Eye (tissue), 1 donor: ENCODE results near the gene TRAP1.
A peak's percentile ranks its signal among the peaks of the same experiment; 100 is the strongest.

Experiments used
- DNase-seq: peaks from one replicate; pipeline ENCODE4 v3.0.0-alpha.2; 2015

Gene TRAP1

DNA sequence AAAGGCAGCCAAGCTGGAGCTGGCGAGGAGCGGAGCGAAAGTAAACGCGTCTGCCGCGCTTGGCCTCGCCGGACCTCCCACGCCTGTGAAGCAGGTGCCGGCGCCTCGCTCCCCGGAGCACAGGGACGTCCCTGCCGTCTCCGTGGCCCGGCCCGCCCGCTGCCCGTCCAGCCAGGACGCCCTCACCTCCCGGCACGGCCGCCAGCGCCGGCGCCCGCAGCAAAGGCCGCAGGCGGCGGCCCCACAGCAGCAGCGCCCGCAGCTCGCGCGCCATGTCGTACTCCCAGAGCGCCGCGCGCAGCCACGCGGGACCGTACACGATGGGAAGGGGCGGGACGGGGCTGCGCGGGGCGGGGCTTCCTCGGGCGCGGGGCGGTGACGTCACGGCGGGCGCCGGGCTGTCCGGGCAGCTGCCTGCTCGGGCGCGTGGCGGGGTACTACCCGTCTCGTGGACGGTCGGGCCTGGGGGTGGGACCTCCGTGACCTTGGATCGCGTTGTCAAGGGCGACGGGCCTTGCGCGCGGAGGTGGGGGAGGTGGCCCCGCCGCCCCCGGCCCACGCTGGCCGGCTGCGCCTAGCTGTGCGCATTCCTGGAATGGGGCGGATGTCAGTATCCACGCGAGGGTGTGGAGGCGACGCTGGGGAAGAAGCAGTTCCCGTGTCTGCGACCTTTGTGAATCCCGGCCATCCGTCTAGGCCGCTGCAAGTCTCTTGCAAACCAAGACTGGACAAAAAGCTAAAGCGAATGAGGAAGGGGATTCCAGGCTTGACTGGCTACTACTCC lies at the start of gene TRAP1:
TRAP1 (minus strand) TSS at position 290 of the 784 bp plus-strand sequence; CDS start at position 274, 16 bp downstream.
- peak; percentile 93 for DNase-seq

DNA sequence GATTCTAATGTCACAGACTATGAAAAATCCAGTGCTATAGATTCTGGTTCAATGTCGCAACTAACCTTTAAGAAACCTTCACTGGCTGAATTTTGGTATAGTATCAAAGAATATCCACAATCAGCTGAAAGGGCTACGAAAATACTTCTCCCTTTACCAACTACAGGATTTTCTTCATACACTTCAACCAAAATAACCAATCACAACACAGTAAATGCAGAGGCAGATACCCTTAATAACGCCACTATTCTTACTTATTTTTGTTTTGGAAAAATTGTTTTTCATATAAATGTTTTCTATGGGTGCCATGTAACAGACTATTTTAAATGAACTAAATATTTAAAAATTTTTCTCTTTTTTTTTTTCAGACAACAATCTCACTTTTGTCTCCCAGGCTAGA lies 48.9 kb upstream of the TRAP1 start:
- DNase-seq = no peak

DNA sequence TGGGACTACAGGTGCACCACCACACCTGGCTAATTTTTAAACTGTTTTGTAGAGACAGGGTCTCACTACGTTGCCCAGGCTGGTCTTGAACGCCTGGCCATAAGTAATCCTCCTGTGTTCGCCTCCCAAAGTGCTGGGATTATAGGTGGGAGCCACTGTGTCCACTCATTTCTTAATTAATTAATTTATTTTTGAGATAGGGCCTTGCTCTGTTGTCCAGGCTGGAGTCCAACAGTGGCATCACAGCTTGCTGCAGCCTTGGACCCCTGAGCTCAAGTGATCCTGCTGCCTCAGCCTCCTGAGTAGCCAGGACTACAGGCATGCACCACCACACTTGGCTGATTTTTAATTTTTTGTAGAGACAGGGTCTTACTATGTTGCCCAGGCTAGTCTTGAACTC lies 47.1 kb upstream of the TRAP1 start:
- no peak for DNase-seq

DNA sequence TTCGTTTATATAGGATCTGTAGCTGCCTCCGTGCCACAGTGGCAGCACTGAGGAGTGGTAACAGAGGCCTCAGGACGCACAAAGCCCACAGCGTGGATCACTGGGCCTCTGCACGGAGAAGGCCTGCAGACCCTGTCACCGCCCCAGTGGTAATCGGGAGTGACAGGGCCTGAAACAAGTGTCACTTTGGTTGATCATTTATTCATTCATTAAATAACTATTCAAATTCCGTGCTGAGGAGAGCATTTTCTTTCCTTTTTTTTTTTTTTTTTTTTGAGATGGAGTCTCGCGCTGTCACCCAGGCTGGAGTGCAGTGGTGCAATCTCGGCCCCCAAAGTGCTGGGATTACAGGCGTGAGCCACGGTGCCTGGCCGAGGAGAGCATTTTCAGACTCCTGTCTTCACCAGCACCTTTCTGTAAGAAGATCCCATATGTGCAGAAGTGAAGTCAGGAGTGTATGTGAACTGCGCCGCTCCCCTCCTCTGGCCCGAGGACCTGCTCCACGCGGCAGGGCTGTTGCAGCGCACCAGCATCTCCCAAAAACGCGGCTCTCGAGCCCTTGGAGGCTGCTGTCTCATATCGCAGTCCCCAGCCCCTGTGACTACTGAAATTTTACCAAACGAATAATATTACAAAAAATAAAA lies 44.9 kb upstream of the TRAP1 start:
- DNase-seq = peak; percentile 91

DNA sequence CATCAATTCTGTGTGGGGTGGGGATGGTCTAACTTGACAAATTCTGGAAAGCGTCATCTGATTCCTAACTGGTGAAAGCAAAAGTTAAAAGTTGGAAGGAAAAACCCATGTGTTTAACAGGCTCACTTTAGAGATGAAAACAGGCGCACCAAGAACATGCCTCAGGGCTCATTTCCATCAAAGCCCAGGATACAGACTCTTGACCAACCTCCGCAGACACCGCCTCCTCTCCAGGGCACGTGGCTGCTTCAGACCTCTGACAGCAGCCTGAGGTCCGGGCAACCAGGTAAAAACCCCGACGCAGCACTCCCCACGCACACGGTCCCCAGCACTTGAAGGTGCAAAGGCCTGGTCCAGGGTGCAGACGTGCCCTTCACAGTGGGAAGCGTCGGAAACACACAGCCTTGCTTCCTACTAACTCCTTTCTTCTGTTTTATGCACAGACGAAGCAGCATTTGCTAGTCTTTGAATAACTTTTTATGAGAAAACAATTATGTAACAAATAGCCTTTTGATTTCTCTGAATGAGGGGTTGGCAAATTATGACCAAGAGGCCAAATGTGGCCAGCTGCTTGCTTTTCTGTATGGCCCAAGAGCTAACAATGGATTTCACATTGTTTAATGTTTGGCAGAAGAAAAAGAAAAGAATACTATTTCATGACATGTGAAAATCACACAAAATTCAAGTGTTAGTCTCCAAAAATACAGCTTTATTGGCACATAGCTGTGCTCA lies 44.2 kb upstream of the TRAP1 start:
- peak; percentile 34 for DNase-seq

DNA sequence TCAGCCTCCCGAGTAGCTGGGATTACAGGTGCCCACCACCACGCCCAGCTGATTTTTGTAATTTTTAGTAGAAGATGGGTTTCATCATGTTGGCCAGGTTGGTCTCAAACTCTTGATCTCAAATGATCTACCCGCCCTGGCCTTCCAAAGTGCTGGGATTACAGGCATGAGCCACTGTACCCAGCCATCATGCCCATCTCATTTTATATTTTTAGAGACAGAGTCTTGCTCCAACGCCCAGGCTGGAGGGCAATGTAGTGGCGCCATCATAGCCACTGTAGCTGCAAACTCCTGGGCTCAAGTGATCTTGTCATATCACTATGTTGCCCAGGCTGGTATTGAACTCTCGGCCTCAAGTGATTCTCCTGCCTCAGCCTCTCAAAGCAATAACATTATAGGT lies 43.2 kb upstream of the TRAP1 start:
- no peak for DNase-seq

DNA sequence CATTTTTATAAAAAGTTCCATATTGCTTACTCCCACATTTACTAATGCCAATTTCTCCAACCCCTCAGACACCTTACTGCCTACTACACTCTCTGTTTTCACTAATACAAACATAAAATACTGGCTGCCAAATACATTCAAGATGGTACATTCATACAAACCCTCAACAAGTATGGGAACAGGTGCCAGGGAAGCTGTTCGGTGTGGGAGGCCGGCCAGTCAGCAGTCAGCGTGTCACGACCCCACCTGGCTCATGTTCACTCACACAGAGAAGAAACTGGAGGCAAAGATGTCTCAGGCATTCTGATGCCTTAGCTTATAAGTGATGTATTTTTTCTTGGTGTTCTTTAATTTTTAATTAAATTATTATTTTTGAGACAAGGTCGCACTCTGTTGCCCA lies 42.4 kb upstream of the TRAP1 start:
- DNase-seq = no peak

DNA sequence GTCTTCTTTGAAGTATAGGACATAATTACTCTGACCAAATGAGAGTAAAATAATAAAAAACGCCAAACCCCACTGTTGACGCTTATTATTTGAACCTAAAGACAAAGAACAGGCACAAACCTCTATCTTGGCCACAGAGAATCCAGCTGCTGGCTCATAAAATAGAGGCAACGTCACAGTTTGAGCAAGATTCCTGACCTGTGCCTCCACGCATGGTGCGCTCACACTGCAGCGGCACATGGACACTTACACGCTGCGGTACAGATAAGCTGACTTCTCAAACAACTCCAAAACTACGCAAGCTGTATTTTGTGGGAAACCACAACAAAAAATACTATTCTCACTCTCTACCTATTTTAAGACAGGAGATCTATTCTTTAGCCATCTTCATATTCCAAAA lies 38.8 kb upstream of the TRAP1 start:
- no peak for DNase-seq

DNA sequence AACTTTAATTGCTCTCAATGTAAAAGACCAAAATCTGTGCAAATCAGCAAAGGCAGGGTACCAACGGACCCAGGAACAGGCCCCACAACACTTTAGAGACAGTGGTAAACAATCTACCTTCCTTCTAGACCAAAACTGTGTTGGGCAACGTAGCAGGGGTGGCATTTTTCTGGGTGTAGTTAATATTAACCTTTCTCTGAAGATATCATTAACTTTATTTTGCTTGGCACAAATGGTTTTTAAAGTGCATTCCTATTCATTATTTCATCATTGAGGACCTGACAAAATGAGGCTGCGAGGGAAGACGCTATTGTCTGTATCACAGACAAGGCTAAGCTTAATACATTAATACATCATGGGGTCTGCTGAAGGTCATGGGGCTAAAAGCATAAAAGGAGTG lies 37.9 kb upstream of the TRAP1 start:
- DNase-seq = no peak

DNA sequence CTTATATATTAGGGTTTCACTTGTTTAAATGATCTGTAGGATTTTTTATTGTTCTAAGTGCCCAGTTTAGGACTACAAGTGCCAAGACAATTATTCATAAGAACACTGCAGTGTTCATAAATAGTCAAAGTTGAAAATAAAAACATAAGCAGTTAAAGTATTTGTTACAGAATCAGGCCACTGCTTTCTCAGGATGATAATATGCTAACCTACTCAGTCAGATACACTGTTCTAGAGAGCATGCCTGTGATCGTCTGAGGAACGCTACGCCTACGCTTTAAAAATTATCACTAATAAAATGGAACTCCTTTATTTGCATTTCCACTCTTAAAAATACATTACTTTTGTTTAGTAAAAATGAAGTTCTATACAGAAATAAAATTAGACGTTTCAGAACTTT lies 37.4 kb upstream of the TRAP1 start:
- DNase-seq = no peak

DNA sequence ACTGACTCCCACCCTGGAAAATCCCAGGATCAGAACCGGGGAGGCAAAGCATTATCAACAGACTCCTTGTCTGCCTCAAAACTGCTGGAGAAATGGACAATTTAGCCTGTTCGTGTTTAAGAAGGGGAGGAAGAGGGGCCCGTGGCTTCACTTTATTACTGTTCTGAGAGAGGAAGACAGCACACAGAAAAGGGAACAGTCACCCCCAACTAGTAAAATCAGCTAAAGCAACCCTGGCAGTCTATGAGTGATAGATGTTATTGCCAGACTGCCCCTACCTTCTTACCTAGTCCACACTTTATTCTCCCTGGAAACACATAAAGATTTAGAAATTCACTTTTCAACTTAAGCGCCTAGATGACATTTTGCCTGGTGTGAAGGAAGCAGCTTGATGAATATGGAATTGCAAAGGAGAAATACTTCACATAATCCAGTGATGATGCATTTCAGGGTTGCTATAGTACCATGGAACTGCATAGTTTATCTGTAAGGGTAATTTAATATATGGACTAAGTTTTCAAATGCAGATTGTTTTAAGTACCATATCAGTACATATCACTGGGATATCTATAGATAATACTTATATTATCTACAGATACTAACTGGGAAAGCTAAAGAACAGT lies 36.9 kb upstream of the TRAP1 start:
- DNase-seq = no peak

DNA sequence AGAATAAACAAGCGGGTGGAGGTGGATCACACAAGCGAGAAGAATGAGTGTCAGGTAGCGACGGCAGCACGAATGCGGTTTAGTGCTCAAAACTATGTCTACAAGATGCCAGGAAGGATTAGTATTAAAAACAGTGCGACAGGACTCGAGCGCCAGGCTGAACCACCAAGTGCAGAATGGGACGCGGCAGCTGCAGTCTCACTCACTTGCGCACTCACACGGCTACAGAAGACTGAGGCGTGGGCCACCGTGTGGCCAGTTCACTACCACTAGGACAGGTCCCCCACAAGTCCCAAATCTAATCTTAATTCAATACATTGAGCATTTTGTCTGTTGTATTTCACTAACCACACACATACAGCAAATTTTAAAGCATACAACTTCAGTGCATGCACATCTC lies 35.7 kb upstream of the TRAP1 start:
- DNase-seq = no peak

DNA sequence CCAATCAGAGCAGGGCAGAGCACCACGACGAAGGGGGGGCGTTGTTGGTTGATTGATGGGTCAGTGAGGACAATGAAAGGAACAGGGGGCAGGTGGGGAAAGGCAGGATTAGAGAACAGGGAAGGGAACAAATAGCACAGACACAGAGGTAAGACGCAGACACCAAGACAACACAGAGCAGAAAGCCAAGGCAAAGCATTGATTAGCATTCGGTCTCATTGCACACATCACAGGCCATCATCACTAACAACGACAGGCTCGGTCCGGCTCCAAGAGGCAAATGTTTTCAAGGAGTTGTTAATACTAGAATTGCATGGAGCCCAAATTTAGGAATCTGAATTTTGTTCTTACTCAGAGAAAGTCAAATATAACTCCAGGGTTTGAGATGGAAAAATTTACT lies 34.6 kb upstream of the TRAP1 start:
- DNase-seq = no peak

DNA sequence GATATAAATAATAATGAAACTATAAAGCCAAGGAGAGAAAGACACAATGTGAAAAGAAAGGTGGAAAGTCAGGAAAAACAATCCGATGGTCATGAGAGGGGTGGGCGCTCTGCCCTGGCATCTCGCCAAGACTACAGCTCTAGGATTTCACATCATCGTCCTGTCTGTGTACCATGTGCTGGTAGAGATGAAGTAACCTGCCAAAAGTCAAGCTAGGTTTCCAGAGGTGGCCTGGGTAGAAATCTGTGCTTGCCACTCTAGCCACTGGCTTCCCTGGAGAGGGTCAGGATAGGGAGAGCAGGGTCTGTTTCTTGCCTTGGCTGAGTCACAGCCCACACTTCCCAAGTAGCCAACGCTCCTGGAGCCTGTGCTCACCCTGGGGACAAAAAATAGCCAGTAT lies 31.0 kb upstream of the TRAP1 start:
- no peak for DNase-seq

DNA sequence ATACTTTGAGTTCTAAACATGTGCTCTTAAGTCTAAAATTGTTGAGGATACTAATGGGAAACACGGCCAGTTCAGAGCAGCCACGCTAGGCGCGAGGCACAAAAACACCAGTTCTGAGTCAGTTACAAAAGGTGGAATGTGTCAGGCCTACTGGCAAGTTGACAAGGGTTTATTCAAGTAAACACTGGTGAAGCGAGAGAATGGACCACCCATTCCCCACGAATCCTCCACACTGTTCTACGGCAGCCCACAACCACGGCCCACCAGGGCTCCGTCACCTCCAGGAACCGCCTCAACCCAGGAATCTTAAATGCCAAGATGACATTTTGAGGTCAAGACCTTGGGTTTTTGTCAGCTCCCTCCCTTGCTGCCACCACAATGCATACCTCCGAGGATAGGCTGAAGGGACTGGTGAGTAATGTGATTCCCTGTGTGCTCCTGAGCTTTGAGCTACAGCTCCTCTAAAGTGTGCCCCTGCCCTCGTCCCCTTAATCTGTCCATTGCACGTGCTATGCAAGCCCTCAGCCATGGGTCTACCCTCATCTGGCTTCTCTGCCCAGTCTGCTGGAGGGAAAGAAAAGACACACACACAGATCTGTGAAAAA lies 28.5 kb upstream of the TRAP1 start:
- DNase-seq = peak; percentile 21

DNA sequence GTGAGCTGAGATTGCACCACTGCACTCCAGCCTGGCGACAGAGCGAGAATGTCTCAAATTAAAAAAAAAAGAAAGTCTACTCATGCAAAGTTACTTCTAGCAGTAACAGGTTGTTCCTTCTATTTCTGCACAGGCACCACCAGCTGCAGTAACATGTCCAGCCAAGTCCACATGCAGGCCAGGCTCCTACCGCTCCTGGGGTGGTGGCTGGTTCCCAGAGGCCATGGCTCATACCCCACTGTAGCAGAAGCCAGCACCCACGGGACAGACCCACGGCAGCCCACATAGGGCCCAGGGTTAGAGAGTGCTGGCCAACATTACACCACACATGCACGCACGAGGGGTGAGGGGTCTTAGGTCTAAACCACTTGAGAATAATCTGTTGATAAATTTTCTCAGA lies 26.7 kb upstream of the TRAP1 start:
- DNase-seq = no peak

DNA sequence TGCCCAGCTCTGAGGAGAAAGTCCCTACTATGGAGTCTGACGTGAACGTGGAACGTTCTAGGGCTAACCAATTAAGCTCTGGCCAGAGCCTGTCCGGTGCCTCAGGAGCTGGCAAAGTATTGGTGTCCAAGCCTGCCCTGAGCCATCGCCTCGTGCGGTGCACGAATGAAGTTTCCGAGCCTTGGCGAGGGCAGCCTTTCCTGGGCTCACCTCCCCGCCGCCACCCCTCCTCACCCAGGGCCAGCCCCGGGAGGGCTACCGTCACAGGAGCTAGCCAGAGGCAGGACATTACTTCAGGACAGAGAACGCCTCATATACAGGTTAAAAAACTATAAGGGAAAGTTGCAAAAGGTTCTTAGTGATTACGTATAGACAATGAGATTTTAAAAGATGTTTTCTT lies 23.6 kb upstream of the TRAP1 start:
- DNase-seq = no peak

DNA sequence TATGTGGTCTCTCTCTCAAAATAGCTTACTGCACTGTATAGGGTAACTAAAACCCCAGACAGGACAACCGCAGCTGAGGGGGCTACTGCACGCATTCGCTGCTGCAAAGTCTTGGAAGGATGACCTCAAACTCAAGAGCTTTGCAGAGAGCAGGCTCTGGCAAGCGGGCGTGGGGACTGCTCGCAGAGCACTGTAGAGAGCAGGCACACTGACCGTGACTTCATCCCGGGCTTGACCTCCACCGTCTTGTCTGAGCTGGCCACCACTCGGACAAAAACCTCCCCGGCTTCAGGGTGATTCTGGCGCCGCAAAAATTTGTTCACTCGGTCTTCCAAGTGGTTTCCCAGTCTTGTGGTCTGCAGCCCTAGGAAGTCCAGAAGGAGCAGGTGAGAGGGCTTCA lies 22.9 kb upstream of the TRAP1 start:
- no peak for DNase-seq

DNA sequence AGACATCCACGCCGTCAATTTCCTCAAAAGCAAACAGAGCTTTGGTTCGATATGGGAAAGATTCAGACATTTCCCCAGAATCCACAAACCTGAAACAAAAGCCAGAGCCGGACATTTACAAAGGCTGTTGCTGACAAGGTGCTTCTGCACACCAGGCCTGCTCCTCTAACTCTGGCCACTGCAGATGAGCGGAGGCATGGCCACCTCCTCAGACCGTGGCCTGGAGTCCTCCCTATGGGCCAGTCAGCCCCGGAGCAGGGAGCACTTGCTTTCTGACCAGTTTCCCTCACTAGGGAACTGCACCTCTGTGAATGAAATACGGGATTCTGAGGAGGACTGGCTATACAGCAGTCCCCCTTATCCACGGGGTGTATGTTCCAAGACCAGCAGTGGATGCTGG lies 22.3 kb upstream of the TRAP1 start:
- DNase-seq = no peak

DNA sequence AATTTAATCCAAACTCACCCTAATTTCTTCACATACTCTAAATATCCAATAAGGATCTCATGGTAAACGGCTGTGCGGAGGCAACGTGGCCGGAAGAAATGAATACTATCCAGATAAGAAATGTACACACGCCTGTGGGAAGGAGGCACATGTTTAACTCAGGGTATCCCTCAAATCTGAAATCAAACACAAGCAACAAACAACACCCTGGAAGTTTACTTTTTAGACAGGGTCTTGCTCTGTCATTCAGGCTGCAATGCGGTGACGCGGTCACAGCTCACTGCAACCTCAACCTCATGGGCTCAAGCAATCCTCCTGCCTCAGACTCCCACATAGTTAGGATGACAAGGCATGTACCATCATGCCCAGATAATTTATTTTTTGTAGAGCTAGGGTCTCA lies 21.2 kb upstream of the TRAP1 start:
- DNase-seq = no peak

DNA sequence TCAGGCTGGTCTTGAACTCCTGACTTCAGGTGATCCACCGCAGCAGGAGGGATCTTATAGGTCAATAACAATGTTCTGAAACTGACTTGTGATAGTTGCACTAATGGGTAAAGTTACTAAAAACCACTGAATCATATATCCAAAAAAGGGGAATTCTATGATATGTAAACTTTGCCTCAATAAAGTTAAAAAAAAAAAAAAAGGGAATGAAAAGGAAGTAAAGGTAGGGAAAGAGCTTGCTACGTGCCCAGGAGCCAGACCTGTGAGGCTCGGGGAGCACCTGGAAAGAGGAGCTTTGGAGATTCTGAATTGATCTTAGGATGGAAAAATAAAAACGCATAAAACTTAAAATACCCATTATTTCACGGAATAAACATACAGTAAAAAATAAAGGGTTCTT lies 20.8 kb upstream of the TRAP1 start:
- no peak for DNase-seq

DNA sequence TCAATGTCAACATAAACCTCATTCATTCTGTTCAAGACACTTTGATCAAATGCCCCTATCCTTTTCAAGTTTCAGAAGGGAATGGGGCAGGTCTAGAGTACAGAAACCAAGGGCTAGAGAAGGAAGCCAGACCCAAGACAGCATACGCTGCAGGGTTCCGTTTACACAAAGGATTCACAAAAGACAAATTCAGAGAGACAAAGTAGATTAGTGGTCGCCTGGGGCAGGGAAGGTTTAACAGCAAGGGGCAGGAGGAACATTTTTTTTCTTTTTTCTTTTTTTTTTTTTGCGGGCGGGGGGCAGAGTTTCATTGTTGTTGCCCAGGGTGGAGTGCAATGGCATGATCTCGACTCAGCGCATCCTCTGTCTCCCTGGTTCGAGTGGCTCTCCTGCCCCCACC lies 19.9 kb upstream of the TRAP1 start:
- DNase-seq = no peak

DNA sequence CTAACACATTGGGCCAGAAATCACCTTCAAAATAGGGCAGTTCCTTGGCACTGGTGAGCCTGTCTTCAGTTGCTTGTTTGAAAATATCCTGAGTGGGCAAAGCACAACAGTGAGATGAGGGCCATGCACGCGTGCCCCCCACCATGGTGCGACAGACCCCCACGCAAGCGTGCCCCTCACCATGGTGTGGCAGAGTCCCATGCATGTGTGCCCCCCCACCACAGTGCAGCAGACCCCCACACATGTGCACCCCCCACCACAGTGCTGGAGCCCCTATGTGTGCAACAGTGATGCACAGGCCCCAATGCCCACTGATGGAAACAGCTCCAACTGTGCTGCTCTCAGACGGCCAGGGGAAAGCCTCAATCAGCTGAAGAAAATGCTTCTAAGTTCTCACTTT lies 18.8 kb upstream of the TRAP1 start:
- no peak for DNase-seq
